K562 (cell line): Measurements from ENCODE around the gene NAA38. TPM values are rescaled to one million over a fixed set of nuclear protein-coding genes. Genes with fewer than 3 reads are reported as not detected.

ENCODE experiments used
- AFF4 ChIP-seq: sonication (generic); formaldehyde crosslinking; IDR thresholded peaks from 2 replicates; pipeline ENCODE4 v1.8.0; 2023; ENCODE audit warnings: mild to moderate bottlenecking, missing genetic modification reagents
- BRD9 ChIP-seq: fragments of 450-650 bp; IDR thresholded peaks from 2 replicates; pipeline ENCODE4 v1.6.1; 2018; ENCODE audit warnings: low read depth; ENCODE audit not compliant: partially characterized antibody
- GTF2E2 ChIP-seq: fragments of 200-800 bp; sonication (Bioruptor generic); IDR thresholded peaks from 2 replicates; pipeline ENCODE4 v1.6.1; 2016; ENCODE audit warnings: missing genetic modification characterization, missing compliant biosample characterization
- HCFC1 ChIP-seq: IDR thresholded peaks from 2 replicates; pipeline ENCODE4 v1.6.1; 2012; ENCODE audit warnings: low read depth, low read length, improper control_type of control experiment
- HDAC3 ChIP-seq: fragments of 450-650 bp; IDR thresholded peaks from 2 replicates; pipeline ENCODE4 v1.6.1; 2018; ENCODE audit warnings: borderline replicate concordance, mild to moderate bottlenecking, moderate library complexity; ENCODE audit not compliant: partially characterized antibody
- L3MBTL2 ChIP-seq: fragments of 450-650 bp; IDR thresholded peaks from 2 replicates; pipeline ENCODE4 v1.6.1; 2016; ENCODE audit warnings: mild to moderate bottlenecking, moderate library complexity
- LARP7 ChIP-seq: fragments of 450-650 bp; IDR thresholded peaks from 2 replicates; pipeline ENCODE4 v1.6.1; 2016
- MTA3 ChIP-seq: fragments of 450-650 bp; formaldehyde crosslinking; IDR thresholded peaks from 2 replicates; pipeline ENCODE4 v1.6.1; 2017; ENCODE audit warnings: mild to moderate bottlenecking, borderline replicate concordance
- POLR2H ChIP-seq: IDR thresholded peaks from 2 replicates; pipeline ENCODE4 v1.6.1; 2016; ENCODE audit warnings: missing genetic modification characterization, low read depth, mild to moderate bottlenecking, control low read depth, missing compliant biosample characterization, moderate library complexity
- RAD21 ChIP-seq, 2 experiments: fragments of 250-450 bp in 1 of 2; fragments of 450-650 bp in 1 of 2; sonication (Bioruptor Pico) in 1 of 2; formaldehyde crosslinking in 1 of 2; IDR thresholded peaks in 1 of 2; conservative IDR thresholded peaks in 1 of 2; 2 replicates each; pipeline versions ENCODE4 v1.4.0 to v1.8.0; 2020 to 2022; ENCODE audit warnings: mild to moderate bottlenecking in 2 of 2, moderate library complexity in 1 of 2
- RB1 ChIP-seq: fragments of 450-650 bp; IDR thresholded peaks from 2 replicates; pipeline ENCODE4 v1.6.1; 2017; ENCODE audit warnings: low read depth, mild to moderate bottlenecking
- RBBP5 ChIP-seq: fragments of 200-600 bp; sonication (generic); IDR thresholded peaks from 2 replicates; pipeline ENCODE4 v1.6.1; 2012; ENCODE audit warnings: borderline replicate concordance, mild to moderate bottlenecking, low read length, control low read depth, inconsistent platforms; ENCODE audit not compliant: insufficient read depth, poor library complexity, severe bottlenecking
- SAP30 ChIP-seq: fragments of 200-600 bp; sonication (generic); IDR thresholded peaks from 2 replicates; pipeline ENCODE4 v1.6.1; 2012; ENCODE audit warnings: borderline replicate concordance, low read depth, mild to moderate bottlenecking, moderate library complexity, low read length, control low read depth, inconsistent platforms; ENCODE audit not compliant: insufficient read depth, poor library complexity, severe bottlenecking
- SIN3B ChIP-seq: fragments of 450-650 bp; IDR thresholded peaks from 2 replicates; pipeline ENCODE4 v1.6.1; 2017; ENCODE audit warnings: low read depth, mild to moderate bottlenecking, moderate library complexity
- SMC3 ChIP-seq: conservative IDR thresholded peaks from 2 replicates; pipeline ENCODE4 v1.6.1; 2011; ENCODE audit warnings: low read depth, low read length, improper control_type of control experiment; ENCODE audit not compliant: insufficient read depth
- STAT5A ChIP-seq: IDR thresholded peaks from 2 replicates; pipeline ENCODE4 v1.6.1; 2012; ENCODE audit warnings: low read length, inconsistent platforms, borderline replicate concordance
- TBL1XR1 ChIP-seq, 2 experiments: IDR thresholded peaks; 2 replicates each; pipeline ENCODE4 v1.6.1; 2012; ENCODE audit warnings: improper control_type of control experiment in 2 of 2, low read length in 2 of 2, mild to moderate bottlenecking in 1 of 2
- ZNF551 ChIP-seq: fragments of 250-450 bp; sonication (Bioruptor Pico); IDR thresholded peaks from 2 replicates; pipeline ENCODE4 v1.5.0; 2021; ENCODE audit warnings: mild to moderate bottlenecking, moderate library complexity
- polyA plus RNA-seq, 8 experiments: library from polyadenylated mRNA; depleted of rRNA in 4 of 8; stranded (reverse) in 5 of 8; unstranded in 3 of 8; fragments of >200 nt; fragmentation: Nextera tagmentation in 2 of 8; fragmentation: Illumina TruSeq in 1 of 8; extraction: Ambion mirVana in 2 of 8; extraction: Trizol in 1 of 8; gene quantifications; 2 replicates each; pipeline versions ENCODE4 v1.2.1 to v1.2.3, GENCODE V29; 2011 to 2014; ENCODE audit warnings: inconsistent platforms in 1 of 8, missing spikeins in 1 of 8
- total RNA-seq, 7 experiments: library from RNA; depleted of rRNA in 6 of 7; stranded (reverse); fragments of >200 nt in 6 of 7; fragmentation: Illumina TruSeq in 2 of 7; extraction: Trizol in 2 of 7; gene quantifications; 2 replicates each; pipeline versions ENCODE4 v1.2.1 to v1.2.3, GENCODE V29; 2011 to 2021; ENCODE audit warnings: low replicate concordance in 1 of 7

Gene NAA38
- total and polyA plus RNA-seq, 9 of the 15 experiments (the other 6 are each of a cell fraction or from before 2014, with no cell fraction given), result 16.4 to 99.8 (median 57.3) TPM

DNA sequence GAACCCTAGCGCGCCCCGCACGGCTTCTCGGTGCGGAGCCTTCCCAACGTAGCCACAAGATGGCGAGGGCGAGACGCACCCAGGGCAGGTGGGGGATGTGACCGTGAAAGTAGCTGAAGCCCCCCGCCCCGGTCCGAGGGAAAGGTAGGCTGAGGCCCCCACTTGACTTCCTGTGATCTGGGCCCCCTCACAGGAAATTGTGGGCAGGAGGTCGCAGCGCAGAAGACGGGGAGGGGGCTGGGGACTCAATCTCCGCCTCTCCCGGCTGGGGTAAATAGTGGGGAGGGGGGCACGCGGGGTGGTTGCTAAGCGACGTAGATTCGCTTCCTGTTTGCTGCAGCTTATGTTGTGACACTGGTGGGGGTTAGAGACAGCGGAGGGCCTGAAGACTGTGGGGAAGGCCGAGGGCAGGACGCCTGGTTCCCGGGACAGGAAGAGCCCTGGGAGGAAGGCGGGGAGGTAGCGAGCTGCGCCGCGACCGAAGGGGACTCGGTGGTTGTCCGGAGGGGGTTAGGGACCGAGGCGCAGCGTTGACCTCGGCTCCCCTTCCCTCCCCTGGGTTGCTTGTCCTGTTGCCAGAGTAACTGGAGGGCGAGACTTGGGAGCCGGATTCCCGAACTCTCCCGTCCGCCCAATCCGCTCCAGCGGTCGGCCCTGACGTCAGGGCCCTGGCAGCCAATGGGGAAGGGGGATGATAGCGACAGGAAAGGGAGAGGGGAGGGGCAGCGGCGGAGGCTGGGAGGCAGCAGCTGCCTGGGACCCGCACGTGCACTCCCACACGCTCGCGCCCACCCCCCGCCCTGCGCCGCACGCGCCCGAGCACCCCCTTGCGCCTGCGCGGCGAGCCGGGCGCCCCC lies 22.2 kb downstream of the NAA38 start (continued):
- peak; percentile 43 to 77 for TF ChIP-seq RAD21 (CRISPR knock-in tag; conservative IDR thresholded peaks at IDR 0.05 in 1 of 2, IDR thresholded peaks at IDR 0.05 in 1 of 2)
- TF ChIP-seq LARP7, result no peak
- TF ChIP-seq BRD9, result no peak
- TF ChIP-seq MTA3, result no peak
- 0 out of 2 replicates have a peak, but pooled peaks have one; percentile 56 for TF ChIP-seq AFF4 (CRISPR knock-in tag)
- 0 out of 2 replicates have a peak, but pooled peaks have one; percentile 24 for TF ChIP-seq HCFC1
- TF ChIP-seq SAP30, result peak; percentile 80
- TF ChIP-seq ZNF551 (CRISPR knock-in tag), result no peak
- TF ChIP-seq L3MBTL2, result peak; percentile 26; the same call in 1 of the 2 replicates
- TF ChIP-seq RBBP5, result peak; percentile 60
- no peak for TF ChIP-seq GTF2E2 (tag)
- peak; percentile 46; the same call in 1 of the 2 replicates for TF ChIP-seq RB1
- TF ChIP-seq POLR2H (tag), result no peak
- TF ChIP-seq SIN3B, result peak; percentile 32; the same call in 1 of the 2 replicates
- TF ChIP-seq SMC3, result peak; percentile 38; the same call in 1 of the 2 replicates
- TF ChIP-seq HDAC3, result no peak
- no peak for TF ChIP-seq STAT5A
- 0 out of 4 replicates have a peak, but pooled peaks of 1 of the 2 experiments have one; percentile 31 for TF ChIP-seq TBL1XR1 (IDR thresholded peaks at IDR 0.05; ENCODE audit: low read length in 2 of 2)
